ENCODE measurements around the gene OR2W1. TPM values are rescaled to one million over a fixed set of nuclear protein-coding genes. Genes with fewer than 3 reads are reported as not detected.

The OR2W1 gene
- total RNA-seq, 1 experiment from 2014 or later: not detected

DNA sequence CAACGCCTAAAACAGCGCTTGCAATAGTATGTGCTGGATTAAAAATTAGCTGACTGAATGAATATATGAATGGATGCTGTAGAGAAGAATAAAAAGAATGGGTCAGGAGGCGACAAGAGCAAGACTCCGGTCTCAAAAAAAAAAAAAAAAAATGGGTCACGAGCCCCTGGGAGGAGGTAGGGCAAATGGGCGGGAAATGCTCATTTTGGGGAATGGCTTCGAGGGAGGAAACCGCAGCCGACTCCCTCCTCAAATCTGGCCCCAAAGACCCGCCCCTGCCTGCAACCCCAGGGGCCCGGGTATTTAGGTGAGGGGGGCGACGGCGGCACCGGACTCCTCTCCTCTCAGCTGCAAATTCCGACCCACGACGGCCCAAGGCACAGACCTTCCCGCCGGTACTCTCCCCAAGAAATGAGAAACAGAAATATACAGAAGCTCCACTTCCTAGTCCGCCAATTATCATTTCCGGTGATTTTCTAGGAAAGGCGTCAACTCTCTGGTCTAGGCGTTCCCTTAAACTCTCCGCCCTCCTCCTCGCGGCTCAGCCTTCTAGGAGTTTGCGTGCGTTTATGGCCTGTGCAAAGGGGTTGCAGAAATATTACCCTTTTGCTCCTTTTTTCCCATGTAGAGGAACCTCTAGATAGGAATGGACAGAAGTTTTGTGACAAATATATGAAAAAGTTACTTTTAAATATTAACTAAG, 39.6 kb downstream of the OR2W1 start, which contains the start of gene ZNF311:
Gene ZNF311 (minus strand): TSS at position 133 of the 703 bp plus-strand sequence. CDS start 1,361 bp downstream, outside the sequence.
- Histone ChIP-seq H4K8ac (replicated peaks; ENCODE audit: insufficient read length, low read depth, low read length) (peak within 1 kb of the TSS; percentile 53), H3T11ph (ENCODE audit: low read length) (no peak within 1 kb of the TSS), H2BK20ac (ENCODE audit: low read depth, low read length, poor library complexity, severe bottlenecking) (peak within 1 kb of the TSS; percentile 6), H2BK120ac (ENCODE audit: low read depth, low read length, poor library complexity, severe bottlenecking) (no peak within 1 kb of the TSS), H3K27ac (ENCODE audit: insufficient read length, low read depth, low read length) (no peak within 1 kb of the TSS), H3K18ac (ENCODE audit: insufficient read length, low read depth, low read length) (peak within 1 kb of the TSS; percentile 70), H3K9me3 (ENCODE audit: control insufficient read depth, low read depth, low read length) (no peaks in the 10 kb centered on the region), H4K91ac (ENCODE audit: insufficient read length, low read depth, low read length) (no peak within 1 kb of the TSS), H2BK12ac (ENCODE audit: insufficient read length, low read depth, low read length) (no peak within 1 kb of the TSS), H2AFZ (ENCODE audit: low read length) (peak within 1 kb of the TSS; percentile 14), H4K20me1 (ENCODE audit: control insufficient read depth, insufficient read depth, insufficient read length) (no peaks in the 10 kb centered on the region), H3K4me2 (ENCODE audit: insufficient read depth, insufficient read length, low read length) (peak within 1 kb of the TSS; percentile 40), H3K14ac (ENCODE audit: insufficient read depth, low read length) (peak within 1 kb of the TSS; percentile 91; the same call in 1 of the 2 replicates), H3K4ac (ENCODE audit: low read depth, low read length) (no peak within 1 kb of the TSS), H3K4me1 (ENCODE audit: insufficient read depth, low read length) (no peaks in the 10 kb centered on the region), H3K79me1 (ENCODE audit: insufficient read depth, low read depth, low read length, poor library complexity, severe bottlenecking) (no peaks in the 10 kb centered on the region), H3K27me3 (ENCODE audit: insufficient read depth, low read length) (no peaks in the 10 kb centered on the region), H3K23me2 (ENCODE audit: insufficient read length, low read depth, low read length, poor library complexity, severe bottlenecking) (peaks cover 5% of the 10 kb centered on the region), H2BK5ac (ENCODE audit: insufficient read length, low read length) (no peak within 1 kb of the TSS), H3K9ac (ENCODE audit: extremely low read depth, insufficient read length, low read length) (peak within 1 kb of the TSS; percentile 33), H2AK5ac (ENCODE audit: insufficient read length, low read length) (no peak within 1 kb of the TSS), H3K79me2 (ENCODE audit: insufficient read depth, low read length) (no peaks in the 10 kb centered on the region), H3K23ac (ENCODE audit: insufficient read length, low read depth, low read length) (no peak within 1 kb of the TSS), H2BK15ac (ENCODE audit: low read depth, low read length) (no peak within 1 kb of the TSS), H3K56ac (ENCODE audit: insufficient read length, low read depth, low read length) (no peak within 1 kb of the TSS), H4K5ac (ENCODE audit: insufficient read length, low read depth, low read length) (no peak within 1 kb of the TSS)
- Mint-ChIP-seq H3K4me3 (peak within 1 kb of the TSS; percentile 63 to 73), H3K27me3 (ENCODE audit: low read depth) (peaks cover 48% of the 10 kb centered on the region), H3K27ac (no peak within 1 kb of the TSS; a peak in 1 of 7 replicates), H3K9me3 (no peaks in the 10 kb centered on the region; a peak in 1 of 5 replicates), H3K4me1 (no peaks in the 10 kb centered on the region), H3K36me3 (ENCODE audit: insufficient read depth in 1 of 3, low read depth in 3 of 3) (no peaks in the 10 kb centered on the region)
- DNase-seq: no peak
- TF ChIP-seq, protein P1, sequence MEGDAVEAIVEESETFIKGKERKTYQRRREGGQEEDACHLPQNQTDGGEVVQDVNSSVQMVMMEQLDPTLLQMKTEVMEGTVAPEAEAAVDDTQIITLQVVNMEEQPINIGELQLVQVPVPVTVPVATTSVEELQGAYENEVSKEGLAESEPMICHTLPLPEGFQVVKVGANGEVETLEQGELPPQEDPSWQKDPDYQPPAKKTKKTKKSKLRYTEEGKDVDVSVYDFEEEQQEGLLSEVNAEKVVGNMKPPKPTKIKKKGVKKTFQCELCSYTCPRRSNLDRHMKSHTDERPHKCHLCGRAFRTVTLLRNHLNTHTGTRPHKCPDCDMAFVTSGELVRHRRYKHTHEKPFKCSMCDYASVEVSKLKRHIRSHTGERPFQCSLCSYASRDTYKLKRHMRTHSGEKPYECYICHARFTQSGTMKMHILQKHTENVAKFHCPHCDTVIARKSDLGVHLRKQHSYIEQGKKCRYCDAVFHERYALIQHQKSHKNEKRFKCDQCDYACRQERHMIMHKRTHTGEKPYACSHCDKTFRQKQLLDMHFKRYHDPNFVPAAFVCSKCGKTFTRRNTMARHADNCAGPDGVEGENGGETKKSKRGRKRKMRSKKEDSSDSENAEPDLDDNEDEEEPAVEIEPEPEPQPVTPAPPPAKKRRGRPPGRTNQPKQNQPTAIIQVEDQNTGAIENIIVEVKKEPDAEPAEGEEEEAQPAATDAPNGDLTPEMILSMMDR (conservative IDR thresholded peaks at IDR 0.05): no peak
- no CpG with 5 or more reads among the region's 29 CpGs for WGBS (ENCODE audit: extremely low coverage, insufficient read length, low lambda C conversion rate)
